H1 (cell line): ENCODE results near the gene MSI2. TPM values are rescaled to one million over a fixed set of nuclear protein-coding genes. Genes with fewer than 3 reads are reported as not detected.

ENCODE experiments used
- CHD7 ChIP-seq: fragments of 300-600 bp; sonication (generic); IDR thresholded peaks from 2 replicates; pipeline ENCODE4 v1.7.1; 2012; ENCODE audit warnings: low read length, moderate library complexity, mild to moderate bottlenecking, inconsistent platforms; ENCODE audit not compliant: insufficient replicate concordance
- FOSL1 ChIP-seq: IDR thresholded peaks from 2 replicates; pipeline ENCODE4 v1.6.1; 2011; ENCODE audit warnings: mild to moderate bottlenecking, low read depth, low read length, moderate library complexity; ENCODE audit not compliant: insufficient read depth
- KDM4A ChIP-seq: IDR thresholded peaks from one replicate; pipeline ENCODE4 v1.7.1; 2012; ENCODE audit warnings: low read depth, mild to moderate bottlenecking, moderate library complexity, low read length, inconsistent platforms; ENCODE audit not compliant: severe bottlenecking
- MAFK ChIP-seq: IDR thresholded peaks from 2 replicates; pipeline ENCODE4 v1.6.1; 2012; ENCODE audit warnings: low read depth, mild to moderate bottlenecking, improper control_type of control experiment, low read length
- RFX5 ChIP-seq: IDR thresholded peaks from 2 replicates; pipeline ENCODE4 v1.6.1; 2011; ENCODE audit warnings: low read depth, low read length, improper control_type of control experiment, borderline replicate concordance
- SIX5 ChIP-seq: IDR thresholded peaks from 2 replicates; pipeline ENCODE4 v1.6.1; 2011; ENCODE audit warnings: mild to moderate bottlenecking, low read depth, low read length
- SP1 ChIP-seq: IDR thresholded peaks from 2 replicates; pipeline ENCODE4 v1.6.1; 2011; ENCODE audit warnings: low read depth, low read length
- SP4 ChIP-seq: IDR thresholded peaks from 2 replicates; pipeline ENCODE4 v1.6.1; 2012; ENCODE audit warnings: low read length, inconsistent platforms
- TAF7 ChIP-seq: optimal IDR thresholded peaks from 2 replicates; pipeline ENCODE3; 2011; ENCODE audit warnings: low read depth, mild to moderate bottlenecking, inconsistent platforms, low read length, moderate library complexity, borderline replicate concordance
- TCF12 ChIP-seq: IDR thresholded peaks from 2 replicates; pipeline ENCODE4 v1.6.1; 2011; ENCODE audit warnings: low read depth, mild to moderate bottlenecking, low read length
- polyA plus RNA-seq, 7 experiments: library from polyadenylated mRNA; depleted of rRNA in 3 of 7; stranded (reverse) in 5 of 7; unstranded in 2 of 7; fragments of >200 nt in 5 of 7; fragments of 200-250 nt in 2 of 7; gene quantifications; 1 replicate in 5 of 7; 2 replicates in 1 of 7; 4 replicates in 1 of 7; pipeline versions ENCODE4 v1.2.1 to v1.2.3, GENCODE V29; 2011 to 2013; ENCODE audit warnings: missing spikeins in 2 of 7, mixed read lengths in 2 of 7
- total RNA-seq: library from RNA; stranded (reverse); fragmentation: NEBNext Ultra II Directional; extraction: Animal tissue kit (Norgen Biotek cat#: 25700); gene quantifications from 2 replicates; pipeline ENCODE4 v1.2.1, GENCODE V29; 2021

MSI2 gene
- total and polyA plus RNA-seq, 2 of the 8 experiments (the other 6 are each of a cell fraction or from before 2014, with no cell fraction given) = 36.7 to 80.6 TPM

- TF ChIP-seq CHD7 (no peak), TAF7 (no peak), KDM4A (no peak), TCF12 (no peak), SP1 (no peak), MAFK (no peak), RFX5 (no peak), FOSL1 (no peak), SIX5 (no peak), SP4 (no peak)
Observed at GRCh38 chr17:57455063-57455914, 199.0 kb downstream of the MSI2 start (continued).
